Trophoblast cell (in vitro differentiated cells and primary cell): ENCODE measurements around the gene COX7A2L.

Experiments used
- DNase-seq, 2 donors: peaks; one replicate each; pipeline ENCODE4 v3.0.0-alpha.2; 2016
- H2AFZ ChIP-seq: 2 replicates; pipeline ENCODE4 v1.6.1; 2013; ENCODE audit warnings: low read length, moderate library complexity, mild to moderate bottlenecking; ENCODE audit not compliant: insufficient read depth, poor library complexity
- H2AK5ac ChIP-seq: 2 replicates; pipeline ENCODE4 v1.6.1; 2013; ENCODE audit warnings: mild to moderate bottlenecking, low read length
- H2BK120ac ChIP-seq: 2 replicates; pipeline ENCODE4 v1.6.1; 2013; ENCODE audit warnings: low read length, mild to moderate bottlenecking, moderate library complexity; ENCODE audit not compliant: insufficient read depth, poor library complexity
- H2BK12ac ChIP-seq: 2 replicates; pipeline ENCODE4 v1.6.1; 2013; ENCODE audit warnings: mild to moderate bottlenecking, low read length, moderate library complexity
- H2BK5ac ChIP-seq: 2 replicates; pipeline ENCODE4 v1.6.1; 2013; ENCODE audit warnings: low read length, low read depth, moderate library complexity, mild to moderate bottlenecking; ENCODE audit not compliant: poor library complexity
- H3K14ac ChIP-seq: 2 replicates; pipeline ENCODE4 v1.6.1; 2013; ENCODE audit warnings: mild to moderate bottlenecking, low read length
- H3K18ac ChIP-seq: 2 replicates; pipeline ENCODE4 v1.6.1; 2013; ENCODE audit warnings: mild to moderate bottlenecking, low read length
- H3K23ac ChIP-seq: 2 replicates; pipeline ENCODE4 v1.6.1; 2013; ENCODE audit warnings: low read length
- H3K27ac ChIP-seq: 2 replicates; pipeline ENCODE4 v1.5.1; 2013; ENCODE audit warnings: low read depth, mild to moderate bottlenecking, inconsistent platforms, low read length, moderate library complexity
- H3K27me3 ChIP-seq: 2 replicates; pipeline ENCODE4 v1.6.1; 2013; ENCODE audit warnings: inconsistent platforms, mild to moderate bottlenecking, low read length, moderate library complexity; ENCODE audit not compliant: insufficient read depth
- H3K36me3 ChIP-seq, 2 experiments: 1 replicate in 1 of 2; 2 replicates in 1 of 2; pipeline ENCODE4 v1.6.1; 2013; ENCODE audit warnings: low read length in 2 of 2, mild to moderate bottlenecking in 2 of 2, moderate library complexity in 1 of 2; ENCODE audit not compliant: insufficient read depth in 2 of 2, control insufficient read depth in 1 of 2
- H3K4ac ChIP-seq: 2 replicates; pipeline ENCODE4 v1.6.1; 2013; ENCODE audit warnings: low read depth, mild to moderate bottlenecking, low read length, moderate library complexity
- H3K4me1 ChIP-seq, 2 experiments: 1 replicate in 1 of 2; 2 replicates in 1 of 2; pipeline ENCODE4 v1.6.1; 2013; ENCODE audit warnings: low read length in 2 of 2, mild to moderate bottlenecking in 2 of 2, moderate library complexity in 1 of 2; ENCODE audit not compliant: insufficient read depth in 2 of 2, control insufficient read depth in 1 of 2
- H3K4me2 ChIP-seq: 2 replicates; pipeline ENCODE4 v1.6.1; 2013; ENCODE audit warnings: inconsistent platforms, mild to moderate bottlenecking, low read length, moderate library complexity
- H3K4me3 ChIP-seq: 2 replicates; pipeline ENCODE4 v1.5.1; 2013; ENCODE audit warnings: mild to moderate bottlenecking, low read depth, low read length, inconsistent platforms
- H3K79me1 ChIP-seq: one replicate; pipeline ENCODE4 v1.6.1; 2013; ENCODE audit warnings: low read length
- H3K79me2 ChIP-seq: 2 replicates; pipeline ENCODE4 v1.6.1; 2013; ENCODE audit warnings: low read length, mild to moderate bottlenecking; ENCODE audit not compliant: control insufficient read depth, insufficient read depth, poor library complexity
- H3K9ac ChIP-seq: 2 replicates; pipeline ENCODE4 v1.6.1; 2013; ENCODE audit warnings: mild to moderate bottlenecking, low read length
- H3K9me3 ChIP-seq: 2 replicates; pipeline ENCODE4 v1.6.1; 2013; ENCODE audit warnings: low read depth, mild to moderate bottlenecking, control low read depth, inconsistent platforms, low read length; ENCODE audit not compliant: insufficient read depth
- H4K12ac ChIP-seq: 2 replicates; pipeline ENCODE4 v1.6.1; 2013; ENCODE audit warnings: low read depth, mild to moderate bottlenecking, low read length, moderate library complexity
- H4K8ac ChIP-seq: 2 replicates; pipeline ENCODE4 v1.6.1; 2013; ENCODE audit warnings: low read depth, mild to moderate bottlenecking, low read length, moderate library complexity
- H4K91ac ChIP-seq: one replicate; pipeline ENCODE4 v1.6.1; 2013; ENCODE audit warnings: low read depth, mild to moderate bottlenecking, low read length, moderate library complexity
- WGBS: extraction: QIAGEN DNeasy Blood & Tissue Kit; methylation state at CpG from one replicate; pipeline ENCODE4 v1.1.7; 2013; ENCODE audit warnings: missing lambda C conversion rate; ENCODE audit not compliant: insufficient read length, insufficient coverage; ENCODE audit errors: extremely low coverage; 5-methylcytosine and 5-hydroxymethylcytosine counted together

The COX7A2L gene

GRCh38 chr2:42339191-42339912 lies 21.7 kb downstream of the COX7A2L start:
- no peak overlapping the region for H3K14ac ChIP-seq
- no peak overlapping the region for H3K27ac ChIP-seq
- H4K12ac ChIP-seq, result no peak overlapping the region
- no peak overlapping the region for H3K4me3 ChIP-seq
- no peak overlapping the region for H2AK5ac ChIP-seq
- no peak overlapping the region for H2BK12ac ChIP-seq
- H3K27me3 ChIP-seq, result no peaks in the 10 kb centered on the region
- WGBS, result no CpG with 5 or more reads among the region's 21 CpGs
- H3K79me1 ChIP-seq, result peaks cover 22% of the 10 kb centered on the region
- no peak overlapping the region for H2BK5ac ChIP-seq
- peaks cover 23 to 28% of the 10 kb centered on the region in 2 experiments for H3K4me1 ChIP-seq
- no peak for DNase-seq
- no peak overlapping the region for H3K4ac ChIP-seq
- peaks cover 26 to 41% of the 10 kb centered on the region in 2 experiments for H3K36me3 ChIP-seq
- no peak overlapping the region for H3K4me2 ChIP-seq
- no peak overlapping the region for H4K91ac ChIP-seq
- H3K23ac ChIP-seq, result no peak overlapping the region
- no peak overlapping the region for H2BK120ac ChIP-seq
- no peaks in the 10 kb centered on the region for H3K9me3 ChIP-seq
- peak overlapping the region; percentile 25 for H3K18ac ChIP-seq
- no peak overlapping the region for H3K9ac ChIP-seq
- H4K8ac ChIP-seq, result peak overlapping the region; percentile 15
- H2AFZ ChIP-seq, result no peak overlapping the region
- H3K79me2 ChIP-seq, result peaks cover 11% of the 10 kb centered on the region

- no peak overlapping the region for H4K12ac ChIP-seq
- no peak overlapping the region for H3K27ac ChIP-seq
- no peak overlapping the region for H2BK5ac ChIP-seq
- no CpG with 5 or more reads among the region's 13 CpGs for WGBS
- H3K14ac ChIP-seq, result no peak overlapping the region
- H3K4me1 ChIP-seq, result peaks cover 23 to 27% of the 10 kb centered on the region in 2 experiments
- H3K23ac ChIP-seq, result no peak overlapping the region
- no peak overlapping the region for H4K8ac ChIP-seq
- H4K91ac ChIP-seq, result no peak overlapping the region
- no peak overlapping the region for H3K4me2 ChIP-seq
- H3K36me3 ChIP-seq, result peaks cover 26 to 46% of the 10 kb centered on the region in 2 experiments
- DNase-seq, result no peak
- no peaks in the 10 kb centered on the region for H3K27me3 ChIP-seq
- no peaks in the 10 kb centered on the region for H3K9me3 ChIP-seq
- H3K18ac ChIP-seq, result no peak overlapping the region
- no peak overlapping the region for H2AK5ac ChIP-seq
- H2BK12ac ChIP-seq, result no peak overlapping the region
- peaks cover 20% of the 10 kb centered on the region for H3K79me1 ChIP-seq
- no peak overlapping the region for H3K4me3 ChIP-seq
- peaks cover 11% of the 10 kb centered on the region for H3K79me2 ChIP-seq
- no peak overlapping the region for H2BK120ac ChIP-seq
- no peak overlapping the region for H2AFZ ChIP-seq
- no peak overlapping the region for H3K9ac ChIP-seq
- no peak overlapping the region for H3K4ac ChIP-seq
Measured at GRCh38 chr2:42338567-42339190, 22.3 kb downstream of the COX7A2L start.

GRCh38 chr2:42337846-42338566 lies 23.0 kb downstream of the COX7A2L start:
- Histone ChIP-seq H3K4me1 (peaks cover 18 to 21% of the 10 kb centered on the region in 2 experiments), H3K27me3 (no peaks in the 10 kb centered on the region), H3K9me3 (no peaks in the 10 kb centered on the region), H3K4me3 (no peak overlapping the region), H2AK5ac (no peak overlapping the region), H4K8ac (no peak overlapping the region), H3K79me1 (peaks cover 15% of the 10 kb centered on the region), H2BK12ac (no peak overlapping the region), H3K23ac (no peak overlapping the region), H4K12ac (no peak overlapping the region), H3K14ac (no peak overlapping the region), H3K9ac (no peak overlapping the region), H3K4ac (no peak overlapping the region), H3K36me3 (peaks cover 28 to 49% of the 10 kb centered on the region in 2 experiments), H2AFZ (no peak overlapping the region), H2BK120ac (no peak overlapping the region), H2BK5ac (no peak overlapping the region), H3K79me2 (peaks cover 10% of the 10 kb centered on the region), H4K91ac (no peak overlapping the region), H3K18ac (no peak overlapping the region), H3K4me2 (no peak overlapping the region), H3K27ac (no peak overlapping the region)
- no CpG with 5 or more reads among the region's 28 CpGs for WGBS
- no peak for DNase-seq

GRCh38 chr2:42337356-42337820 lies 23.6 kb downstream of the COX7A2L start:
- no peak overlapping the region for H4K91ac ChIP-seq
- no peak overlapping the region for H2AK5ac ChIP-seq
- no peaks in the 10 kb centered on the region for H3K9me3 ChIP-seq
- no peaks in the 10 kb centered on the region for H3K27me3 ChIP-seq
- H3K4me3 ChIP-seq, result no peak overlapping the region
- DNase-seq, result peak; percentile 55 to 75
- no peak overlapping the region for H3K9ac ChIP-seq
- H3K4ac ChIP-seq, result no peak overlapping the region
- no peak overlapping the region for H3K4me2 ChIP-seq
- H4K8ac ChIP-seq, result no peak overlapping the region
- no peak overlapping the region for H4K12ac ChIP-seq
- H2BK120ac ChIP-seq, result no peak overlapping the region
- peaks cover 13 to 16% of the 10 kb centered on the region in 2 experiments for H3K4me1 ChIP-seq
- H3K14ac ChIP-seq, result no peak overlapping the region
- H3K23ac ChIP-seq, result no peak overlapping the region
- peaks cover 11% of the 10 kb centered on the region for H3K79me1 ChIP-seq
- no peak overlapping the region for H2BK12ac ChIP-seq
- no peak overlapping the region for H3K18ac ChIP-seq
- H3K79me2 ChIP-seq, result peaks cover 7% of the 10 kb centered on the region
- peaks cover 28 to 51% of the 10 kb centered on the region in 2 experiments for H3K36me3 ChIP-seq
- H2AFZ ChIP-seq, result no peak overlapping the region
- H2BK5ac ChIP-seq, result no peak overlapping the region
- no CpG with 5 or more reads among the region's 5 CpGs for WGBS
- H3K27ac ChIP-seq, result no peak overlapping the region
